Fibroblast of peridontal ligament (primary cell): ENCODE results near the gene EXOC3L2.
"Not testable (repeated sequence)": the region's sequence is repeated elsewhere in the genome, so short reads cannot be mapped to it uniquely, and the experiment has no call there.

ENCODE experiments used
- DNase-seq: peaks from one replicate; pipeline ENCODE4 v3.0.0-alpha.2; 2010; ENCODE audit errors: extremely low read depth

EXOC3L2 gene

DNA sequence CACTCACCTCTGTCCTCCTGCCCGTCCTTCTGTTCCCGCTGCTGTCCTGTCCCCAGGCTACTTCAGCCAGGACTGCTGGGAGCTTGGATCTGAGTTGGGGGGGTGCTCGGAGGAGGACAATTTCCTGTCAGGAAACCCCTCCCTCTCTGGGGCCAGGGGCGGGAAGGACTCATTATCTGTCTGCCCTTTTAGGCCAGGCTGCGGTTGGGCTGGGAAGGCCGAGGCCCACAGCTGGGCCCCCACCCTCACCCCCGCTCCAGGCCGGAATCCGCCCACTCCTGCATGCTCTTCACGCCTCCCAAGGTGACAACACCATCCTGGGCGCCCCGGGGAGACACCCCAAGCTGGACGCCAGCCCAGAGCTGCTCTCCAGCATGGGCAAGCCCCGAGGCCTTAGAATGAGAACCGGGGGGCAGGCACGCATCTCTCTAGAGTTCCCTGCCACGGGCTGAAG, at the start of gene EXOC3L2:
TSS of gene EXOC3L2 (minus strand) at position 74 of the 454 bp plus-strand sequence. CDS start 6,362 bp downstream, outside the sequence.
- no peak for DNase-seq

DNA sequence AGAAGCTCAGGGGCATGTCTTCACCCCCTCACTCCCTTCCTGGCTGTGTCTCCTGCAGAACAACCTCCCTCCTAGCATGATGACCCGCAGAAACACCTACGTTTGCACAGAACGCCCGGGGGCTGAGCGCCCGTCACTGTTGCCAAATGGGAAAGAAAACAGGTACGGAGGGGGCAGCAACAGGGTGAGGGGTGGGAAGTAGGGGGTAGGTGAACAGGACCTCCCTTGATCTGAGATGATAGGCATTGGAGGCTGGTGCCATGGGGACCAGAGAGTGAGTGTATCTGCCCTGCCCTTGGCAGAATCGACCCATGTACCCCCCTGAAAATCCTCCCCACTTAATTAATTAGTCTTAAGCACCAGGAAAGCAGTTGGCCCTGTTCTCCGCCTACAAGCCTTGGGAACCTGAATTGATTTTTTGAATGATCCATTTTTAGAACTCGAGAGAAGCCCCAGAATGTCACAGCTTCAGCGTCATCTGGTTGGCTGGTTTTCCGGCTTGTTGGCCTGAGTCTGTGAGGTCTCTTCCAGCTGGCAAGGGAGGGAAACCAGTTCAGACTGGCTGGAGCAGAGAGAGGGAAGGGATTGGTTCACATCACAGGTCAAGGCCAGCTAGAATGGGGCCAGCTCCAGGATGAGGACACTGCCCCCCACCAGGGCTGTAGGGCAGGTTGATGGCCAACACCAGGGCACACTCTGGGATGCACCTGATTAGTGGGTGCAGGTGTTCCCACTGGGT, 49.3 kb upstream of the EXOC3L2 start:
- peak; percentile 25 for DNase-seq

DNA sequence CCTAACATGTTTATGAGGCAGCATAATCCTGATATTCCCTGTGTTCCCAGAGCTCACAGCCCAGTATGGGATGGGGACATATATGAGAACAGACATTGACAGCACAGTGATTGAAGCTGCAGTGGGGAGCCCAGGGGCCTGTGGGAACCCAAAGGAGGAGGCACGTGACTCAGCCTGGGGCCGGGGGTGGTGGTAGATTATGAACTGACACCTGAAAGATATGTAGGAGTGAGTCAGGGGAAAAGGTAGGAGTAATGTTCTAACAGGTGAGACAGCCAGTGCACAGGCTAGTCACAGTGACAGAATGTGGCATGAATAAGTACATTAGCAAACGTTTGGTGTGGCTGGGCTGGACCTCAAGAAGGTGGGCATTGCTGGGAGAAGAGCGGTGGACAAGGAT, 48.5 kb upstream of the EXOC3L2 start:
- DNase-seq, result no peak

DNA sequence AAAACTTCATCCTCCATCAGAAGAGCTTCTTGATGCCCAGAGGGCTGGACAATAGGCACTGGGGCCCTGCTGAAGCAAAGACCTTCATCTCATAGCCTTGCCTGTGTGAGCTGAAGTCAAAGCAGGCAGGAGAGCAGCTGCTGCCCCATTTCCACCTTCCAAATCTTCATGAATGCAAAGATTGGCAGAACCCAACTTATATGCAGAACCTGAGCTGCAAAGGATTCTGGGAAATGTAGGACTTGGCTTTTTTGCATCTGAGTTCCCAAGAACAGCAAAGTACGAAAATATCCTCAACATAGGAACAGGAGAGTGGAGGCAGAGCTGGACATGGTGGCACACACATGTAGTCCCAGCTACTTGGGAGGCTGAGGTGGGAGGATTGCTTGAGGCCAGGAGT, 46.6 kb upstream of the EXOC3L2 start:
- no peak for DNase-seq

DNA sequence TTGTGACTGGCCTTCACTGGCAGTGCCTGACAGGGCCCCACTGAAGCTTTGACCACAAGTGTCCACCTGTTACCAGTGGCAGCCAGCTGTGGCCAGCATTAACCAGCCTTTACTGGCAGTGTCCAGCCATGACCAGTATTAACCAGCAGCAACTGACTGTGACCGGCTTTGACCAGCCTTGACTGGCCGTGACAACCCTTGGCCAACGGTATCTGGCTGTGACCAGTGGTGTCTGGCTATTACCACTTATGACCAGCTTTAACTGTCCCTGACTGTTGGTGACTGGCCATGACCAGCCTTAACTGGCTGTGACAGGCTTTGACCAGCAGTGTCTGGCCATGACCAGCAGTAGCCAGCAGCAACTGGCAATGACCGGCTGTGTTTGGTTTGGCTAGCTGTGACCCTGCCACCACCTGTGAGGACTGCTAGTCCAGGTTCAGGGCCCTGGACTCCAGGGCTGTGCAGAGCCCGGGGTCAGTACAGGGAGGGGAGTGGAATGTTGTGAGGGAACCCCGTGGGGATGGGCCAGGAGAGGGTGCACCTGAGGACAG, 45.2 kb upstream of the EXOC3L2 start:
- DNase-seq, result no peak

DNA sequence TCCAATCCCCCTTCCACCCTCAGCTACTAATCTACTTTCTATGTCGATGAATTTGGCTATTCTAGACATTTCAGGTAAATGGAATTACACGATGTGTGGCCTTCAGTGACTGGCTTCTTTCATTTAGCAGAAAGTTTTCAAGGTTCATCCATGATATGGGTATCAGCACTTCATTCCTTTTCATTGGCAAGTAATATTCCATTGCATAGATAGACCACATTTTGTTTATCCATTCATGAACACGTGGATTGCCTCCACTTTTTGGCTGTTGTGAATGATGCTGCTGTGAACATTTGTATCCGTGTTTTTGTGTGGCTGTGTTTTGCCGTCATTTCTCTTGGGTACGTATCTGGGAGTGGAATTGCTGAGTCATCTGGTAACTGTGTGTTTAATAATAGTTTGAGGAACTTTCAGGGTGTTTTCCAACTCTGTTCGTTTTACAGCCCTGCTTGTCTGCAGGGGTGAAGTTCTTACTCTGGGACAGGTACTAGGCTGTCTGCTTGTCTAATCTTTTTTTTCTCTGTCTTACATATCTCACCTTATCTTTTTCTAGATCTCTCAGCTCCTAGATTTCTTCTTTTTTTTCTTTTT, 38.3 kb upstream of the EXOC3L2 start:
- no peak for DNase-seq

DNA sequence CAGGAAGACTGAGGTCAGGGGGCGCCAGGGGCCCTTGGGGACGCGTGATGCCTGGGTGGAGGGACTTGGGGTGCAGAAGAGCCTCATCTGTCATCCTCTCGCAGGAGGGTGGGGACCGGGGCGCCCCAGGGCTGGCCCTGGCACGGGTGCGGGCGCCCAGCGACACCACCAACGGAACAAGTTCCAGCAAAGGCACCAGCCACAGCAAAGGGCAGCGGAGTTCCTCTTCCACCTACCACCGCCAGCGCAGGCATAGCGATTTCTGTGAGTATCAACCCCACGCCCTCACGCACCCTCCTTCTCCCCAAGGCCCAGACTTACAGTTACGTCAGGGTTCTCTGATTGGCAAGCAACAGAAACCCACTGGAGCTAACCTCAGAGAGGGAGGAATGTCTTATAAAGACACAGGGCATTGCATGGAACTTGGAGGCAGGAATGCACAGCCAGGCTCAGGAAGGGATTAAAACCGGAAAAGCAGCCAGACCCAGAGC, 35.3 kb upstream of the EXOC3L2 start:
- no peak for DNase-seq

DNA sequence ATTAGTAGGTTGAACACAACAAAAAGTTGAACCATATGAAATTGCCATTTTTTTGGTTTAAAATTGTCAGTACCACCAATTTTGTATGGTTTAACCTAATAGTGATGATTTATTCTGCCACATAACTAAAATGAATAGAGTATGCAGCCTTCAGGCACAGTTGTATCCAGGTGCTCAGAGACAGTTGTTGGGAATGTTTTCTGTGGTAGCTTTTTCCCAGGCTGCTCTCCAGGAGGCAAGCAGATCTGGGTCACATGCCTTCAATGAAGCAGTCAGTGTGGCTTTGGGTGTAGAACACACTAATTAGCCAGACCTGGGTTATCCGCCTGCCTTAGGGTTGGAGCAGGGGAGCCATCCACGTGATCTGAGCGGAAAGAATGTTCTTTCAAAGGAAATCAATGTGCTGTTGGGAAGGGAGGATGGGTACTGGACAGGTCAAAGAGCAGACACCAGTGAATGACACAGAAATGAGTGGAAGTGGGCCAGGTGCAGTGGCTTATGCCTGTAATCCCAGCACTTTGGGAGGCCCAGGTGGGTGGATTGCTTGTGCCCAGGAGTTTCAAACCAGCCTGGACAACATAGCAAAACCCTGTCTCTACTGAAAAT, 34.5 kb upstream of the EXOC3L2 start:
- no peak for DNase-seq

DNA sequence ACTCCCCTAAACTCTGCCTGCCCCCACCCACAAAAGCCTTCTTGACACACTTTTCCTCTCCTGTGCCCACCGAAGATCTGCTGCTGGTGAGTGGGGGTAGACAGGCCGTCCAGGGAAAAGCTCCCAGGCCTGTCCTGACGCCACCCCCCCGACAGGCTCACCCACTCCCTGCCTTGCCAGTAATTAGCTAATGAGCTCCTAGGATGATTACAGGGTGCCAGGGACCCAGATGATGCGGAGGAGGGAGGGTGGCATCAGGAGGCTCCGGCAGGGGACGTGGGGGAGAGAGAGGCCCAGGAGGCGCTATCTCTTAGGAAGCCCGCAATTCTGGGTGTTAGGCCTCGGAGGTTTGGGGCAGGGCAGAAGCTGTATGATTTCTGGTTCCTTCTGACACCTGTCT, 32.9 kb upstream of the EXOC3L2 start:
- no peak for DNase-seq

DNA sequence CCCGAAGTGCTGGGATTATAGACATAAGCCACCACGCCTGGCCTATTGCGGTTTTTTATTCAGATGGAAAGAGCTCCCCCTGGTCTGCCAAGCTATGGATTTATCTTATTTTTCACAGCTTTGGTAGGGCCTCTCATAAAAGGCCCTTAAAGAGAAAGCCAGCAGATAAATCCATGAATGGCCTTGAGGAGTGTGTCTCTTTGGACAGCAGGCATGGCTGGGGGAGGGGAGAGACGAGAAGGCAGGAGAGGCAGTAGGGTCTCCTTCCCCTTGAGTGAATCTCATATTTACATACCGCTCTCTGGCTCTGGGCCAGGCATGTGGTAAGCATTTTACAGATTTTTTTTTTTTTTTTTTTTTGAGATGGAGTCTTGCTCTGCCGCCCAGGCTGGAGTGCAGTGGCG, 31.1 kb upstream of the EXOC3L2 start:
- DNase-seq, result peak; percentile 17

DNA sequence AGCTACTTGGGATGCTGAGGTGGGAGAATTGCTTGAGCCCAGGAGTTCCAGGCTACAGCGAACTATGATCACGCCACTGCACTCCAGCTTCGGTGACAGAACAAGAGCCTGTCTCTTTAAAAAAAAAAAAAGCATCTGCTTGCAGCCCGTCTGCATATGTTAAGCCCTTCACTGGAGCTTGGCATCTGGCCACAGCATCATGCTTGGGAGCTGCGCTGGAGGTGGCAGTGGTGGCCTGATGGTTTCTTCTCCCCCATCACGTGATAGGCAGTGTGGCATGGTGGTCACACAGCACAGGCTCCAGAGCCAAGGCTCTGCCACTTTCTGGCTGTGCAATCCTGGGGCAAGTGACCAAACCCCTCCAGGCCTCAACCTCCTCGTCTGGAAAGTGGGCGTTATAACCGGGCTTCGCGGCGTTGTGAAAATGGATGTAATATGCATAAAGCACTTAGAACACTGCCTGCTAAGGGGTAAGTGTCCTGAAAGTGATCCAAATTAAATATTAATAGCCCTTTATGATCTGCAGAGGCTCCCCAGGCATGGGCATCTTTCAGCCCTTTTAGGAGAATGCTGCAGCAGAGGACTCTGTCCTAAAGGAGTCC, 30.3 kb upstream of the EXOC3L2 start:
- DNase-seq, result peak; percentile 9

DNA sequence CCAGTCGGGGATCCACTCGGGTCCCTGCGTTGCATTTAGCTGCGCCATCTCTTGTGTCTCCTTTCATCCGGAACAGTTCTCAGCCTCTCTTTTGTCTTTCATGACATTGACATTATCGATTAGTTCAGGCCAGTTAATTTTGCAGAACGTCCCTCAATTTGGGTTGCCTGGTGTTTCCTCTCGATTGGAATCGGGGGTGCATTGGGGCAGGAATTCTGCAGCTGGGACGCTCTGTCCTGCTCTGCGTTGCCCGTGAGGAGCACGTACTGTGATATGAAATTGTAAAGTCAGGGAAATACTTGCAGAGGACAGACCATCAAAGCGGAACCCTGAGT, 28.3 kb upstream of the EXOC3L2 start:
- DNase-seq, result no peak

DNA sequence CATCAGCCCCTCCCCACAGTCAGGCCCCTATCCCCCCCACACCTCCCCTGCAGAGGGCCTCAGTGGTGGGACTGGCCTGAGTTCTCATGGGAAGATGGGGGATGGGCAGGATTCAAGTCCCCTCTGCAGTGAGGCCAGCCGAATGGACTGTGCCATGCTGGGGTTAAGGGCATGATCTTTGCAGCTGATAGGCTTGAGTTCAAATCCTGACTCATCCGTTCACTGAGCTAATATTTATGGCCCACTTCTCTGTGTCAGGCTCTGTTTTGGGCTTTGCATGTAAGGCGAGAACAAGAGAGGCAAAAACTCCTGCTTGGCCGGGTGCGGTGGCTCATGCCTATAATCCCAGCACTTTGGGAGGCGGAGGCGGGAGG, 26.5 kb upstream of the EXOC3L2 start:
- DNase-seq, result no peak

DNA sequence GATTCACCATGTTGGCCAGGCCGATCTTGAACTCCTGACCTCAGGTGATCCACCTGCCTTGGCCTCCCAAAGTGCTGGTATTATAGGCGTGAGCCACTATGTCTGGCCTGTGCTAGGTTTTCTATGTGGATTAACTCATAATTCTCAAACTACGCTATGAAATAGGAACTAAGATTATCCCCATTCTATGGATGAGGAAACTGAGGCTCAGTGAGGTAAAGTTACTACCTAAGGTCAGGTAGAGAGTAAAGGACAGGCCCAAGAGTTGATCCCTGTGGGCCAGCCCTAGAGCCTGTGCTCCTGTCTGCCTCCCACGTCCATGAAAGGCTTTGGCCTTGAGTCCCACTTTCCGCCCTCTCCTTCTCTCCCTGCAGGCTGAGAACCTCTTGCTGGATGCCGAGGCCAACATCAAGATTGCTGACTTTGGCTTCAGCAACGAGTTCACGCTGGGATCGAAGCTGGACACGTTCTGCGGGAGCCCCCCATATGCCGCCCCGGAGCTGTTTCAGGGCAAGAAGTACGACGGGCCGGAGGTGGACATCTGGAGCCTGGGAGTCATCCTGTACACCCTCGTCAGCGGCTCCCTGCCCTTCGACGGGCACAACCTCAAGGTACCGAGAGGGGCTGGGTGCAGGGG, 26.0 kb upstream of the EXOC3L2 start:
- DNase-seq, result no peak

DNA sequence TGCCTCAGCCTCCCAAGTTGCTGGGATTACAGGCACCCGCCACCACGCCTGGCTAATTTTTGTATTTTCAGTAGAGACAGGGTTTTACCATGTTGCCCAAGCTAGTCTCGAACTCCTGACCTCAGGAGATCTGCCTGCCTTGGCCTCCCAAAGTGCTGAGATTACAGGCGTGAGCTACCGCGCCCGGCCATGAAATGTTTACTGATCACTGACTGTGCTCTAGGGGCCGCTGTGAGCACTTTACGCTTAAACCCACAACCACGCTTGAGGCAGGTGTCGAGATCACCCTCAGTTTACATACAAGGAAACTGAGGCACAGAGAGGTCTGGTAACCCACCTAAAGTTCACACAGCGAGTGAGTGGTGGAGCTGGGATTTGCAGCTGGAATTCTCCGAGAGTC, 24.7 kb upstream of the EXOC3L2 start:
- not testable (repeated sequence) for DNase-seq

DNA sequence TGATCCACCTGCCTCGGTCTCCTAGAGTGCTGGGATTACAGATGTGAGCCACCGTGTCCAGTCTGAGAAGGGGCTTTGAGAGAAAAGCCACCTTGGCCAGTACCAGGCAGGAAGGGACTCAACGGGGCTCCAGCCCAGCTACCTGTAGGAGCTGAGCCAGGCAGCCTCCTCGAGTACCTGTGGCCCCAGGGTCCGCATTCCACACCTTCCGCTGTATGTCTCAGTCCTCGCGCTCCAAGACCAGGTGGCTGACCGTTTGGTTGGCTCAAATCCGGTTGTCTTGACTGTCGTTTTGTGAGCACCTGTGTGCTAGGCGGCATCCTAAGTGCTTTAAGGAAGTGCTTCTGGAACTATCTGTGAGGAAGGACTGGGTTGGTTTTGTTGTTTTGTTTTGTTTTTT, 22.1 kb upstream of the EXOC3L2 start:
- DNase-seq, result no peak

DNA sequence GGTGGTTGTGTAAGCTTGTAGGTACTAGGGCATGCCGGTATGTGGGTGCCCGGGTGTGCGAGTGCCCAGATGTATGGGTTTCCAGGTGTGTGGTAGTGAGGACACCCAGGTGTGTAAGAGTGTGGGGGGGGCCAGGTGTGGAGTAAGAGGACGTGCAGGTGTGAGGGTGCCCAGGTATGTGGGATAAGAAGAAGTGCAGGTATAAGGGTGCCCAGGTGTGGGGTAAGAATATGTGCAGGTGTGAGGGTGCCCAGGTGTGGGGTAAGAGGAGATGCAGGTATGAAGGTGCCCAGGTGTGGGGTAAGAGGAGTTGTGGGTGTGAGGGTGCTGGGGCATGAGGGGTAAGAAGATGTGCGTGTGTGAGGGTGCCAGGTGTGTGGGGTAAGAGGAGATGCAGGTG, 20.2 kb upstream of the EXOC3L2 start:
- no peak for DNase-seq

DNA sequence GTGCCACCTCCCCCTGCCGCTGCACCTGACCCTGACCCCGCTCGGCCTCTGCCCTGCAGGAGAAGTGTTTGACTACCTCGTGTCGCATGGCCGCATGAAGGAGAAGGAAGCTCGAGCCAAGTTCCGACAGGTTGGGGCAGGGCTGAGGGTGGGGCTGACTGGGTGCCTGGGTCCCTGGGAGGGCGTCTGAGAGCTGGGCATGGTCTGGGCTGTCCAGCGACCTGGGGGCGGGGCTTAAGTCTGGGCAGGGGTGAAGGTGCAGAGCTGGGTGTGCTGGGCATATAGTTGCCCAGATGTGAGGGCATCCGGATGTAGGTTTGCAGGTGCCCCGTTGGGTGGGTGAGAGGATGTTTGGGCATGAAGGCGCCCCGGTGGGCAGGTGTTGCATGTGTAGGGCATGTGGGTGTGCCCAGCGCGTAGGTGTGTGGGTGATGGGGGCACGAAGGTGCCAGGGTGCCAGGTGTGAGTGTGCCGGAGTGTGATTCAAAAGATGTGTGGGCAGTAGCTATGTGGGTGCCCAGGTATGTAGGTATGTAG, 19.6 kb upstream of the EXOC3L2 start:
- DNase-seq, result no peak

DNA sequence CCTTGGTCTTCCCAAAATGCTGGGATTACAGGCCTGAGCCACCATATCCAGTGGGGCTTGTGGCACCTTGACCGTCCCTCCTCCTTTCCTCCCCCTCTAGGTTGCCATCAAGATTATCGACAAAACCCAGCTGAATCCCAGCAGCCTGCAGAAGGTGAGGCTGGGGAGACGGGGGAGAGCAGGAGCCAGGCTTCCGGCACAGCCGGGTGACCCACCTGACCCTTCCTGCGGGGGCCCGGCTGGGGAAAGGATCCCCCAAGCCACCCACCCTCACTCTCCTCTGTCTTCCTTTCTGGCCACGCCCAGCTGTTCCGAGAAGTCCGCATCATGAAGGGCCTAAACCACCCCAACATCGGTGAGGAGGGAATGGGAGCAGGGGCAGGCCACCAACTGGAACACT, 17.8 kb upstream of the EXOC3L2 start:
- no peak for DNase-seq

DNA sequence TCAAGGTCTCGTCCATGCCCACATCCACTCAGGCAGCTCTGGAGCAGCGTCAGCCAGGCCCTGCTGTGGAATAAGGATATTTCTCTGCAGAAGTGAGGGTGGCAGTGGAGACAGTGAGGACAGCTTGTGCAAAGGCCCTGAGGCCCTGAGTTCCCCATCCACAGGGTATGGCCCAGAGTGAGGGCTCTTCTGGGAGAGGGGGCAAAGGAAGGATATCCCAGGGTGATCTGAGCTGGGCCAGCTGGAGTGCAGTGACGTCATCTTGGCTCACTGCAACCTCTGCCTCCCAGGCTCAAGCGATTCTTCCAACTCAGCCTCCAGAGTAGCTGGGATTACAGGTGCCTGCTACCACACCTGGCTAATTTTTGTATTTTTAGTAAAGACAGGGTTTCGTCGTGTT, 17.4 kb upstream of the EXOC3L2 start:
- DNase-seq, result no peak

DNA sequence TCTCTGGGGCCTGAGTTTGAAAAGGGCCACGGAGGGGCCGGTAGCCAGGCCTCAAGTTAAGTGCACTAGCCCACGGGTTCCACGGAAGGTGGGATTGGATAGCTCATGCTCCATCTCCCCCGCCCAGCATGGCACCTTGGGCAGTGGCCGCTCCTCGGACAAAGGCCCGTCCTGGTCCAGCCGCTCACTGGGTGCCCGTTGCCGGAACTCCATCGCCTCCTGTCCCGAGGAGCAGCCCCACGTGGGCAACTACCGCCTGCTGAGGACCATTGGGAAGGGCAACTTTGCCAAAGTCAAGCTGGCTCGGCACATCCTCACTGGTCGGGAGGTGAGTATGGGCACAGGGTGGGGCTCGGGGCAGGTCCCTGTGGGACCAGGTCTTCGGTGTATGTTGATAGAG, 13.7 kb upstream of the EXOC3L2 start:
- no peak for DNase-seq

DNA sequence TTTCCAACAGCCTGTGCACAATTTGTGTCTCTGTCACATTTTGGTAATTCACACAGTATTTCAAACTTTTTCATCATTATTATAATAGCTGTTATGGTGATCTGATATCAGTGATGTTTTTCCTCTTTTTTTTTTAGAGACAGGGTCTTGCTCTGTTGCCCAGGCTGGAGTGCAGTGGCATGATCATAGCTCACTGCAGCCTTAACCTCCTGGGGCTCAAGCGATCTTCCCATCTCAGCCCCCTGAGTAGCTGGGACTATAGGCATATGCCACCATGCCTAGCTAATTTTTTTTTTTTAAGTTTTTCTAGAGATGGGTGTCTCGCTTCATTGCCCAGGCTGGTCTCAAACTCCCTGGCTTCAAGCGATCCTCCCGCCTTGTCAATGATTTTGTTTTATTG, 11.6 kb upstream of the EXOC3L2 start:
- DNase-seq, result no peak
